ENCODE measurements around the gene ALKBH4.

- TF ChIP-seq SPI1 (IDR thresholded peaks at IDR 0.05; ENCODE audit: borderline replicate concordance, low read depth) (no peak), CTCF (IDR thresholded peaks at IDR 0.05; ENCODE audit: insufficient read depth, low read length) (no peak), POLR2AphosphoS5 (IDR thresholded peaks at IDR 0.05; ENCODE audit: low read depth) (no peak), REST (IDR thresholded peaks at IDR 0.05; ENCODE audit: insufficient replicate concordance, low read depth) (no peak)
Measured at GRCh38 chr7:102413091-102413490, 51.6 kb downstream of the ALKBH4 start.

All from HL-60 (cell line).